Right kidney (tissue), 1 donor: Measurements from ENCODE around the gene SERTAD1.

Experiments used
- DNase-seq: peaks from one replicate; pipeline ENCODE4 v3.0.0-alpha.2; 2016

Gene SERTAD1

GRCh38 chr19:40403262-40403984 is 22.4 kb downstream of the SERTAD1 start:
- no peak for DNase-seq

- no peak for DNase-seq
These were observed 25.2 kb downstream of the SERTAD1 start for GRCh38 chr19:40400559-40400958.

- peak; percentile 57 for DNase-seq
These were observed 27.2 kb downstream of the SERTAD1 start for GRCh38 chr19:40398417-40399131.

GRCh38 chr19:40397568-40397906 is 28.3 kb downstream of the SERTAD1 start:
- no peak for DNase-seq

GRCh38 chr19:40396886-40397567 is 28.8 kb downstream of the SERTAD1 start:
- DNase-seq: no peak

- no peak for DNase-seq
These were observed 29.8 kb downstream of the SERTAD1 start for GRCh38 chr19:40395956-40396355.

- no peak for DNase-seq
These were observed 31.0 kb downstream of the SERTAD1 start for GRCh38 chr19:40394816-40395210.

- DNase-seq: no peak
These were observed 31.6 kb downstream of the SERTAD1 start for GRCh38 chr19:40393894-40394815.

- DNase-seq: no peak
These were observed 32.8 kb downstream of the SERTAD1 start for GRCh38 chr19:40392894-40393517.

- no peak for DNase-seq
These were observed 33.7 kb downstream of the SERTAD1 start for GRCh38 chr19:40392123-40392522.

GRCh38 chr19:40390084-40390742 is 35.6 kb downstream of the SERTAD1 start, which contains the start of gene HIPK4:
HIPK4 (minus strand) TSS chr19:40390181; CDS start chr19:40389902, 279 bp downstream.
- DNase-seq: no peak

GRCh38 chr19:40389404-40390083 is 36.2 kb downstream of the SERTAD1 start:
- no peak for DNase-seq

- no peak for DNase-seq
These were observed 37.3 kb downstream of the SERTAD1 start for GRCh38 chr19:40388481-40388880.

- DNase-seq: no peak
These were observed 38.6 kb downstream of the SERTAD1 start for GRCh38 chr19:40387155-40387554.

GRCh38 chr19:40383668-40384248 is 42.0 kb downstream of the SERTAD1 start:
- DNase-seq: no peak

GRCh38 chr19:40381321-40381720 is 44.5 kb downstream of the SERTAD1 start:
- DNase-seq: no peak

- DNase-seq: no peak
These were observed 45.4 kb downstream of the SERTAD1 start for GRCh38 chr19:40380199-40381037.

- no peak for DNase-seq
These were observed 46.2 kb downstream of the SERTAD1 start for GRCh38 chr19:40379446-40380198.
